GM11168 (cell line): ENCODE data around the gene ADRA2B.
"Not testable (repeated sequence)": the region's sequence is repeated elsewhere in the genome, so short reads cannot be mapped to it uniquely, and the experiment has no call there.

ENCODE experiments used
- in situ Hi-C: fragments of 300-500 bp; cut with MboI; formaldehyde crosslinking; loops from one replicate; pipeline ENCODE4 v1.12.0; 2022; ENCODE audit warnings: low sequenced_read_pairs; ENCODE audit not compliant: unreplicated experiment

The ADRA2B gene

GRCh38 chr2:96150791-96151594 is 34.6 kb upstream of the ADRA2B start:
- in situ Hi-C loops: no loop called here

DNA sequence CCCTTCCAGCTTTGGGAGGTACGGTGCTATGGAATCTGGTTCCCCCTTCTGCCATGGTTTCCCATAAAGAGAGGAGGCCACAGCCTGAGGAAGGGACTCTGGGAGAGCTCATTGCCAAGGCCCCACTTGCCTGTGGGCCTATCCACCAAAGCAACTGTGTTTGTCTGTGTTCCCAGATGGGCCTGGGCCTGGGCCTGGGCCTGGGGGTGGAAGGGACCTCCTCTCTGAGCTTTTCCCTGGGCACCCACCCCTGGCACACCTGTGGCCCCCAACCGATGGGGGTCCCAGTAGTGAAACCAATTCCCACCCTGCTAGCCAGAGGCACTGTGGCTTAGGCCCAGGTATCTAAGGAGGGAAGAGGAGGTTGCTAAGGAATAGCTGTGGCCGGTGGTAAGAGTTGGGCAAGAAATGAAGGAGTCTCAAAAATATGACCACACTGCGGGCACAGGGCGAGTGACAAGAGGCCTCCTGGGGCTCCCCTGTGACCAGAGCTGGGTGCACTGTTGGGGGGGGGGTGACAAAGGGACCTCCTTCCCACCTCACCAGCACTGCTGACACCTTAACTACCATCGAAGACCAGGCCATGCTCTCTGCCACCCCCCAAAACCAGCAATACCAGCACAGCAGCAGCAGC is 33.8 kb upstream of the ADRA2B start:
- in situ Hi-C loops: no loop called here

DNA sequence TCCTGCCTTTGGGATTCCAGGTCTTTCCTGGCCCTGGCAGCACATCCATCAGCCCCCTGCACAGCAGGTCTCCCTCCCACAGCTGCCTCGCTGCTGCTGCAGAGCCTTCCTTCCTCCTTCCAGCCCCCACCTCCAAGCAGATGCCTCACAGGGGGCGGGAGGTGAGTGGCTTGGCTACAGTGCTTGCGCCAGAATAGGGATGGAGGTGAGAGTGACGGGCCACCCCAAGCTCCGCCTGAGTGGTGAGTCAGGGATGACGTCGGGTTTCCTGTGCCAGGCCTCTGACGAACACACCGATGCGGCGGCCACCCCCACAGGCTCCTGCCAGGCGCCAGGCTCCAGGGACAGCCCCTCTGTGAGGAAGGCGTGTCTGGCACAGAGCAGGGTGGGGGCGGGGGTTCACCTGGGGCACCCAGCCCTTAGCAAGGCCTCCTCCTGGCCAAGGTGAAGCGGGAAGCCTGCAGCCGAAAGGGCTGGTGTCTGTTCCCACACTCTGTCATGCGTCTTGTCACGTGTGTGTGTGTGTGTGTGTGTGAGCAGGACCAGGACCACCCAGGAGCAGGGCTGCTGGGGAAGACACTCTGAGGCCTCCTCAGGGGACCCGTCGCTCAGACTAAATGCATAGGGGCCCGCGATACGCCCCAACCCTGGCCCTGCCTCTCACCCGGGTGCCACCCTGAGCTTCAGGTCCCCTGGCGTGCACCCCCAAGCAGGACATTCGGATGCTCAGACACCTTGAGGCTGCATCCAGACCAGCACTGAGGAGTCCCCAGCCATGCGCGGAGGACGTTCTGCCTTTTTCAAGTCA is 32.2 kb upstream of the ADRA2B start:
- in situ Hi-C loops: no loop called here

GRCh38 chr2:96147593-96148201 is 31.3 kb upstream of the ADRA2B start:
- in situ Hi-C loops: no loop called here

DNA sequence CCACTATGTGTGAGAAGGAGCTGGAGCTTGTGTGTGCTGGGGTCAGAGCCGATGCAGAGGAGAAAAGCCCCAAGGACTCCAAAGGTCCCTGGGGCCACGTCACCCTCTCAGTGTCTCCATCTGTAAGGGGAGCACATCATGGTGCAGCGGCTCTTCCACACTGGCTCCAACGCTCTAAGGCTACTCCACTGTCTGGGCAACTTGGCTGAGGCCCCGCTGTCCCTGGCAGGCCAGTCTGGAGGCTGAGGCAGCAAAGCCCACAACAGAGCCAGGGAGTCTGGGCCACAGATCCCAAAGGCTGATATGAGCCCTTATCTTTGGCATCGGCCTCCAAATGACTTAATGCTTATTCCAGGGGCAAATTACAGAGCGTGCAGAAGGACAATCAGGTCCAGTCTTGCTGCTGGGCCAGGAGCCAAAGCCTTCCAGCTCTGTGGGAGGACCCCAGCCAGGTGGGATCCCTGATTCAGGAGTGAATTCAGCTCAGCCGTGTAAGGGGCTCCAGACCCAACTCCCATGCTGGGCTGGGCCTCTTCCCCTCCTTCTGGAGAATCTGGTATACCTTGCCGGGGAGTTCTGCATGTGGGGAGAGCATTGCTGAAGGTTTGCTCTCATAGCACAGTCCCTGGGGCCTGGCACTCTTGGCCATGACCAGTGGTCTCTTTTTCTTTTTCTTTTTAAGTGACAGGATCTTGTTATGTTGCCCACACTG is 30.7 kb upstream of the ADRA2B start:
- in situ Hi-C loops: no loop called here

- in situ Hi-C loops: no loop called here
Measured at GRCh38 chr2:96146153-96146880, 29.9 kb upstream of the ADRA2B start.

DNA sequence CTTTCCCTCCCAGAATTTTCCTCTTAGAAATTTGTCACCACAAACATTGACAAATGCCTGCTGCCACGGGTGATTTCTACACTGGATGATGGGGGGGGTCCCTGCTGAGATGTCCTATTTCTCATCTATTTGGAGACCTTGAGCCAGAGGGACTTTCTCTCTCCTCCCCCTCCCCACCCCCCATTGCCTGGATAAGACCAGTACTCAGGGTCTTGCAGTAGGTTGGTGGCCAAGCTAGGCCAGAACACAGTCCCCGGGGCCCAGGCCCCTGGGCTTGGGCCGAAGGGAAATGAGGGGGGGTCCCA is 29.4 kb upstream of the ADRA2B start:
- in situ Hi-C loops: no loop called here

- in situ Hi-C loops: no loop called here
Measured at GRCh38 chr2:96145036-96145847, 28.9 kb upstream of the ADRA2B start, which contains the start of gene DUSP2. TSS of gene DUSP2 (minus strand) at chr2:96145440. CDS start at chr2:96145354, 86 bp downstream.

- in situ Hi-C loops: no loop called here
Measured at GRCh38 chr2:96144481-96145035, 28.2 kb upstream of the ADRA2B start.

DNA sequence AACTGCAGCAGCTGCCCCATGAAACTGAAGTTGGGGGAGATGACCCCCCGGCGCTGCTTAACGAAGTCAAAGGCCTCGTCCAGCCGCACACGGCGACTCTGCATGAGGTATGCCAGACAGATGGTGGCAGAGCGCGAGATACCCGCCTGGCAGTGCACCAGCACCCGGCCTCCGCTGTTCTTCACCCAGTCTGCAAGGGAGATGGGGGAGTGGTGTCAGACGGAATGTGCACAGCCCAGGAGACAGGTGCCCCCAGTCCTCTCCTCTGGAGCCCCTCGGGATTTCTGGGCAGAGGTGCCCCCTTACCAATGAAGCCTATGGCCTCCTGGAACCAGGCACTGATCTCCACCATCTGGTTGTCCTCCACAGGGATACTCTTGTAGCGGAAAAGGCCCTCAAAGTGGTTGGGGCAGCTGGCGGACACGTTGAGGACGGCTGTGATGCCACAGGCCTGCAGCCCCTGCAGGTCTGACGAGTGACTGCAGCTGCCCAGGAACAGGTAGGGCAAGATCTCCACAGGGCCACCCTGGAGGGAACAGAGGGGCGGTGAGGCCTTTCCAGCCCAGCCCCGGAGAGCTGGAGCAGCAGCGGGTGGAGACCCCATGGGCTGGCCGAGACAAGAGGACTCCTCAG is 27.6 kb upstream of the ADRA2B start:
- in situ Hi-C loops: no loop called here

DNA sequence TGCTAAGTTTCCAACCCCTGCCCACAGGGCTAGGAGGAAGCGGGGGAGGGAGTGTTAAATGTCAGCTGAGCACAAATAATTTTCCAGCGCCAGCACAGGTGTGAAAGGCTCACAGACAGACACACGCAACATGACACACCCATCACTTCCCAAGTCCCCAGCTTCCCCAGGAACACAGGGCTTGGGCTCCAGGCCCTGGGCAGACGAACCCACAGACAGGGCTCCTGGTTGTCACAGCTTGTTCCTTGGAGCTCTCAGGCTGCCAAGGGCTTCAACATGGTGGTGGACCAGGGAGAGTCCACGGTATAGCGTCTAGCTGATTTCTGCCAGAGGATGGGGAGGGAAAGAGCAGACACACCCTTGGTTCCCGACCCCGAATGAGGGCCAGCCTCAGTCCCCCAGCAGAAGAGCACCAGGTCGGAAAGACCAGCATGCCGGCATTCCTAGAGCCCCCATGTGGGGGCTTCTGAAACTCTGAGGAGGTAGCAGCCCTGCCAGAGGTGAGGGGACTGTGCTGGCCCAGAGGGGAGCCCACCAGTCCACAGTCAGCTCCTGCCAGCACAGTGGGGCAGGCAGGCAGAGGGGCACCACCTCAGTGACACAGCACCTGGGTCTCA is 27.0 kb upstream of the ADRA2B start:
- in situ Hi-C loops: no loop called here

GRCh38 chr2:96142217-96143113 is 26.1 kb upstream of the ADRA2B start:
- in situ Hi-C loops: no loop called here

DNA sequence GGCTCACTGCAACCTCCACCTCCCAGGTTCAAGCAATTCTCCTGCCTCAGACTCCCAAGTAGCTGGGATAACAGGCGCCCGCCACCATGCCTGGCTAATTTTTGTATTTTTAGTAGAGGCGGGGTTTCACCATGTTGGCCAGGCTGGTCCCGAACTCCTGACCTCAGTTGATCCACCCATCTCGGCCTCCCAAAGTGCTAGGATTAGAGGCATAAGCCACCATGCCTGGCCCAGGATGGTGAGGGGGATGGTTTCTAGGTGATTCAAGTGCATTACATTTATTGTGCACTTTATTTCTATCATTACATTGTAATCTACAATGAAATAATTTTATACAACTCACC is 25.2 kb upstream of the ADRA2B start:
- in situ Hi-C loops: not testable (repeated sequence)

- in situ Hi-C loops: no loop called here
Measured at GRCh38 chr2:96140941-96141623, 24.7 kb upstream of the ADRA2B start.

- in situ Hi-C loops: no loop called here
Measured at GRCh38 chr2:96139181-96139758, 22.9 kb upstream of the ADRA2B start.
